Stimulated activated CD4-positive, alpha-beta T cell treated with anti-CD3 and anti-CD28 coated beads, Interleukin-12 subunit alpha, Interleukin-12 subunit beta, amount 100 ng/mL, for 4 hours (primary cell): ENCODE results near the gene ACOXL.
A peak's percentile ranks its signal among the peaks of the same experiment; 100 is the strongest.

ENCODE experiments used
- DNase-seq: peaks from one replicate; pipeline ENCODE4 v3.0.0-alpha.2; 2020

Gene ACOXL

GRCh38 chr2:110799376-110799775 lies 67.0 kb downstream of the ACOXL start:
- DNase-seq, result no peak

- DNase-seq, result no peak
These were observed 68.4 kb downstream of the ACOXL start for GRCh38 chr2:110800611-110801402.

- DNase-seq, result no peak
These were observed 70.0 kb downstream of the ACOXL start for GRCh38 chr2:110802208-110802932.

GRCh38 chr2:110804433-110804832 lies 72.1 kb downstream of the ACOXL start:
- DNase-seq, result no peak

GRCh38 chr2:110804915-110805314 lies 72.5 kb downstream of the ACOXL start:
- DNase-seq, result peak; percentile 36

GRCh38 chr2:110805894-110806452 lies 73.6 kb downstream of the ACOXL start:
- DNase-seq, result no peak

GRCh38 chr2:110807522-110807921 lies 75.1 kb downstream of the ACOXL start:
- DNase-seq, result no peak

GRCh38 chr2:110810404-110810803 lies 78.0 kb downstream of the ACOXL start:
- no peak for DNase-seq

- no peak for DNase-seq
These were observed 80.6 kb downstream of the ACOXL start for GRCh38 chr2:110812726-110813645.

GRCh38 chr2:110813896-110814295 lies 81.5 kb downstream of the ACOXL start:
- no peak for DNase-seq

GRCh38 chr2:110815938-110816337 lies 83.6 kb downstream of the ACOXL start:
- DNase-seq, result no peak

- no peak for DNase-seq
These were observed 84.3 kb downstream of the ACOXL start for GRCh38 chr2:110816404-110817365.

GRCh38 chr2:110818767-110819481 lies 86.6 kb downstream of the ACOXL start:
- no peak for DNase-seq

- no peak for DNase-seq
These were observed 87.3 kb downstream of the ACOXL start for GRCh38 chr2:110819711-110820110.

GRCh38 chr2:110820128-110820527 lies 87.8 kb downstream of the ACOXL start:
- DNase-seq, result no peak

GRCh38 chr2:110823165-110823564 lies 90.8 kb downstream of the ACOXL start:
- DNase-seq, result no peak

- DNase-seq, result no peak
These were observed 95.1 kb downstream of the ACOXL start for GRCh38 chr2:110827511-110827910.

- DNase-seq, result no peak
These were observed 96.0 kb downstream of the ACOXL start for GRCh38 chr2:110828330-110828729.

- no peak for DNase-seq
These were observed 97.2 kb downstream of the ACOXL start for GRCh38 chr2:110829413-110830146.

GRCh38 chr2:110832740-110833139 lies 100.4 kb downstream of the ACOXL start:
- no peak for DNase-seq
